Measurements from ENCODE around the gene KPNB1.

KPNB1 gene

DNA sequence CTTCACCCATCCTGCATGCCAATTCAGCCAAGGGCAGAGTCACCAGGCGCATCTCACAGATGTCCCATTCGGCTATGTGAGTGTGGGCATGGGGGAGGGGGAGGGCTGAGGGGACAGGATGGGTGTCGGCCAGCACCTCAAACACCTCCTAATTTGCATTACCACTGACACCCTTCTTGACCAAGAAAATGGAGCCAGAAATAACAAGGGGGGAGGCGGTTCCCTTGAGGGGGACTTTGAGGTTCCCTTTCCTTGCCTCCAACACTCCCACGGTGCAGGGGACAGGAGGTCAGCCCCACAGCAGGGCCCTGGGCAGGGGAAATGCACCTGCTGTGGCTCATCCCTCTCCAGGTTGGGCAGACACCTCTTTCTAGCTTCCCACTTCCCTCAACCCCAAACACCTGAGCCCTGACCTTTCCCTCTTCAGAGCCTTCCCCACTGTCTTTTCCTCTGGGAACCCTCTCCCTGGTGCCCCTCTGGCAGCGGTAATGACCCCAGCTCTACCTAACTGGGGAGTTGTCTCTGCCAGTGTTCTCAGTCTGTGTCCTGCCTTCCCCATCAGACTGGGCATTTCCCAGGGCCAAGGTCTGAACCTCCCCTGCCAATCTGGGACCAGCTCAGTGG is 65.2 kb downstream of the KPNB1 start:
- no peak for DNase-seq

DNA sequence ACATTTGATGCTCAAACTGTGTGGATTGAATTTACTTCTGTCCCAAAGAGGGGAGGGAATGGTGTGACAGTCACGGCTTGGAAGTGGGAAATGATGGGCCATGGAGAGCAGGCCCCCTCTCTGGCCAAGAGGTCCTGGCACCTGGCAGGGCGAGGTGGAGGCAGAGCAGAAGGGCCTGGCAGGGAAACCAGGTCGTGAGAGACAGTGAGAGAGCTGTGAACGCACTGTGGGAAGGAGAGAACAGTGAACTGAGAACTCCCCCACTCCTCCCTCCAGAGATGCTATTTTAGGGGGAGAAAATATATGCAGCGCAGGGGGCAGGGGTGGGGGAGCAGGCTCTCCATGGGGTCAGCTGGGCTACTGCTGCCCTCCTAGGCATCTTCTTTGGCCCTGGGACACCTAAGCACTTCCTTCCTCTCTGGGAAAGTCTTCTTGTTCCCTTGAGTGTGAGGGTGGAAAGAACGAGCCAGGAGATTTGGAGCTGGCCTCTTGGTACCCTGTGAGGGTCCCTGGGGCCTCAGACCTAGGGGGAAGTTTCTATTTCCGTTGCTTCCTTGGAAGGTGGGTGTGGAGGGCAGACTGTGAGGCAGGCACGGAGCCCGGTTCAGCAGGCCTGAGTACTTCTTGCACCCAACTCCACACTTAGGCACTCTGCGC is 66.1 kb downstream of the KPNB1 start:
- DNase-seq: no peak

DNA sequence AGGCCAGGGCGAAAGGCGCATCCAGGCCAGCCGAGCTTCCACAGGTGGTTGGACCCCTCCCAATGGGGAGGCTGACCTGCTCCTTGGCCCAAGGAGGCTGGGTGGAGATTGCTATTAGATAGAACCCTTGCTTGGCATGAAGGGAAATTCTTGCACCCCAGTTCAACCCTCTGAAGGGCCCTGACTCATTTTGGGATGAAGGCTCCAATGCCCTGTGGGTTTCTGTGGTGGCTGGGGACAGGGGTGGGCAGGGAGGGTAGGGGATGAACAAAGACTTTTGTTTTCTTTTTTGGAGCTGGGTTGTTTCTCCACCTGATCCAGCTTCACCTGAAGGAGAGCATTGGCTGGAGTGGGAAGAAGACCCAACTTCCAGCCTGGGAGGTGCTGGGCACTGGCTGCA is 66.7 kb downstream of the KPNB1 start:
- DNase-seq: no peak

DNA sequence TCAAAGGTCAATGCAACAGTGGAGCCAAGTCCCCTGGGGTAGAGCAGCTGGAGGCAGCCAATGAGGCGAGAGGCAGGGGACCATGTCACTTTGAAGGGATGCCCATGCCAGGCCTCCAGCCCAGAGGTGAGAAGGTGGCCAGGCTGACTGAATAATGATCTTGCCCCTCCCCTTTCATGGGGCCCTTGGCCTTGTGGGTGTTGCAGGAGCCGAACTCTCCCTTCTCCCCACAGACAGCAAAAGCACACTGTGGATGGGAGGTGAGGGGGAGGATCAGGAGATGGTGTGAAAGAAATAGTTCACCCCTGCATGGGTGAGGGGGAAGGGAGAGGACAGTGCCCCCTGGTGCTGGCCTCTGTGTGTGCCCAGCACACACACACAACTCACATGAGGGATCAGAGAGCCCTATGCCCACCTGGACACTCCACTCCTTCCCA is 67.6 kb downstream of the KPNB1 start:
- no peak for DNase-seq

DNA sequence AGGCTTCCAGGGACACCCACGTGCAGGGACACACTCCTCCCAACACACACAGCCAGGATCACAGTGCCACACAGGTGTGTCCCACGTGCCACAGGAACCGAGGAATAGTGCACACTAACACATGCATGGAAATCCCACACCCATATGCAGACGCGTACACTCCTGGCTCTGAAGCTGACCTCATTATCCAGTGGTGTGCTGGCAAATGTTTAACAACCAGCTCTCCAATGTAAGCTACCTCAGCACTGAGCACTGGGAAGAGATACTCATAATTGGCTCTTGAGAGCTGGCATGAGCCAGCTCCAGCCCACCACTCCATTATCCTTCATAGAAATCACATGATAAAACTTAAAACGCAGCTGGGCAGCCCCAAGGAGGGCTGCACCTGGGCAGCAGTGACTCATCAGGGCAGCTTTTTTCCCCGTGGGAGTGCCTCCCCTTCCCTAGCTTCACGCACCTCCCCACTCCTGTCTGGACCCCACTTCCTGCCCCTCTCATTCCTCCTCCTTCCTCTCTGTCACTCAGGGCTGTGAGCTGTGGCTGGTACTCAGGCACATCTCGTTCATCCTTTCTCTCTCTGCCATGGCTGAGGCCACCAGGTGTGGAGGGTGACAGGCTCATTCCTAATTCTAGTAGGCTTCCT is 68.4 kb downstream of the KPNB1 start:
- no peak for DNase-seq

DNA sequence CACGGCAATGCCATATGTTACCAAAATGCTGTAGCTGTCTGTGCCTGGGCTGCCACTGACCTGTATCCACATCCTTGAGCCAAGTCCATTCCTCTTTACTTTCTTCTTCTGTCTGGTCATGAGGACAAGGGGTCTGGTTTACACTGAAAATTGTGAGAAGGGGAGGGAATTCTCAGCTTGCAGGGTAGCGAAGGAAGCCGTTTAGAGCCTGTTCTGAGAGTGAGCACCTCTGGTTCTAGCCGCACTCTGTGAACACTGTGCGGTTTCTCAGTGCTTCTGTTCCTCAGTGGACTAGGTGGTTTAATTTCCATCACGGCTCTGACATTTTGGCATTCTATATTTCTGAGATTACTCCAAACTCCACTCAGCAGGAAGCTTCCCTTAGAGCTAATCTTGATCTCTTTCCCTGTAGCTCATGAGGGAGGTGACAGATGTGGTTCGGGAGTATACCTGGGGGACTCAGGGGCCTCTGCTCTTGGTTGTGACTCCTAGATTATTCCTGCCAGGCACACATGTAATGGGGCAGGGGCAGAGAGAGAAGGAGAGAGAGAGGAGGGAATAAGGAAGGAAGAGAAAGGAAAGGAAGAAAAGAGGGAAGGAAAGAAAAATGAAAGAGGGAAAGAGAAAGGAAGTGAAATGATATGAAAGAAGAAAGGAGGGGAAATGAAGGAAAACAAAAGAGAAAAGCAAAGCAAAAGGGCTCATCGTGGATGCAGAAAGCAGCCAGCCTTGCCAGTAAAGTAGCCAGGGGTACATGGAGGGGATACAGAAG is 69.1 kb downstream of the KPNB1 start:
- DNase-seq: no peak

DNA sequence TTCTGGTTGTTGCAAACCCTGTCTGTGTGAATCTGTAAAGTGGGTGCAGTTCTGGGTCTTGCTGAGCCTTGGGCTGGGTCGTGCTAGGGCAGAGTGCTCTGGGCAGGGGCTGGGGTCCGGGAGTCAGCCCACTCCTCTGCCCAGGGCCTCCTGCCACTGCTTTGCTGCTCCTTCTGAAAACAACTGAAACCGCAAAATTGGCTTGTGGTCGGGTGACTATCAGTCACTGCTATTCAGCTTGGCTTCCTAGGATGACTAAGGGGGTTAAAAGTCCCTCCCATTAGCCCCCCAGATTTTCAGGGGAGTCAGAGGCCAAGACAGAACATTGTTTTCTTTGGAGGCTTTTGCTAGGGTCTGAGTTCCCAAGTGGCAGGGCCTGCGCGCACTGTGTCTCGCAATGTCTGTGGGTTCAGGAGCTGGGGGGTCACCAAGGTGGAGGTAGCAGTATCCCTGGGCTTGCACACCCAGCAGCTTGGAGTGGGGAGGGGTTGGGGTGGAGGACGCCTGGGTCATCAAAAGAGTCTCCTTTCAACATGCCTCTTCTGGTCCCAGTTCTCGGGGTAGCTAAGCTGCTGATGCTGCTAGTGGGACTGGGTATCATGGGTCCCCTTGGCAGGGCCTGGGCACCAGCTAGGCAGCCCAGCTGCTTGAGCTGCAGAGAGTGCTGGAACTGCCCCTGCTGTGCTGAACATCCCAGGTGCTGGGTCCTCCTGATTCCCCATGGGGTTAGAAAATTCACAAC is 69.9 kb downstream of the KPNB1 start:
- DNase-seq: no peak

DNA sequence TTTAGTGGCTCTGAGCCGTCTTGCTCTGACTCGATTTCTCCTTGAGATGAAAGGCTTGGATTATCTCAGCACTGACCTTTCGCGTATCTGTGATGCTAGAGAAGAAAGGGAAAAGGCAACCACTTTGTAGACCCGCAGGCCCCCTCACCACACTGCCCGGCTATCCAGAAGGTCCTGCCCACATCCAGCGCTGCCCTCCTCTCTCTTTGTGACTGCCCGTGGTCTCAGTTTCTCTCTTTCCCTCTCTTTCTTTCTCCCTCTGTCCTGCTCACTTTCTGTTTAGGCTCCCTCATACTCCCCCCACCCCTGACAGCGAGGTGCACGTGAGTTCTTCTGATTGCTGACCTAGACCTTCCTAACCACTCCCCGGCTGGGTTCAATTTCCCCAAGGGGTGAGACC is 70.5 kb downstream of the KPNB1 start:
- DNase-seq: no peak

GRCh38 chr17:47720754-47721533 is 71.2 kb downstream of the KPNB1 start:
- no peak for DNase-seq

DNA sequence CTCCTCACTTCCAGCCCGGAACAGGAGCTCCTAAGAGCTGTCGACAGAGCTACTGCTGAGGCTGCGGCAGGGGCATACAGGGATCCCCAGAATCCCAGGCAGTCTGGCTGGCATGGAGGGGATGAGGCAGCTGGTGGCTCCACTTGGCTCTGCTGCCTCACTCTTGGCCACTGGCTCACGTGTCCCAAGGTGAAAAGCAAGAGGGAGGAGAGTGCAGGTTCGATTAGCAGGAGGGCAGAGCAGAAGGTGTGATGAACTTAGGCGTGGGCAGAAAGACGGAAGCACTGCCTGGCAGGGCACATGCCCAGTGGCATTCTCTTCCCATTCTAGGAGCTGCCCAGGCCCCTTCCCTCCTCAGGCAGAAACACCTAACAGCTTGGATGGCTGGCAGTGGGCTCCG is 72.0 kb downstream of the KPNB1 start:
- no peak for DNase-seq

GRCh38 chr17:47724705-47725104 is 75.0 kb downstream of the KPNB1 start:
- no peak for DNase-seq

GRCh38 chr17:47725446-47726111 is 75.9 kb downstream of the KPNB1 start:
- DNase-seq: no peak

- no peak for DNase-seq
These were observed 77.3 kb downstream of the KPNB1 start for GRCh38 chr17:47726796-47727703.

DNA sequence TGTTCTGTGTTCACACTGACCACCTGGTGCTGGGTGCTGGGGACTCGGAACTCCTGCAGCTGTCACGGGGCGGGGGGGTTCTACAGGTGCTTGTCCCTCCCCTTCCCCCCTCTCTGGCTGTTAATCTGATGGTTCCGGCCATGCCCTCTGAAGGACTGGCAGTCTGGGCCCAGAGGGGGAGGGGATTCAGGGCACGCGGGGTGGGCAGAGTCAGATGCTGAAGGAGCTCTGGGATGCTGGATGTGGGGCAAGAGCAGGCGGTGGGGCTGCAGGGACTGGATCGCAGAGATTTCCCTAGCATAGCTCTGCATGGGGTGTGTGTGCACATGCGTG is 78.0 kb downstream of the KPNB1 start:
- DNase-seq: no peak

GRCh38 chr17:47728214-47728877 is 78.6 kb downstream of the KPNB1 start:
- no peak for DNase-seq

DNA sequence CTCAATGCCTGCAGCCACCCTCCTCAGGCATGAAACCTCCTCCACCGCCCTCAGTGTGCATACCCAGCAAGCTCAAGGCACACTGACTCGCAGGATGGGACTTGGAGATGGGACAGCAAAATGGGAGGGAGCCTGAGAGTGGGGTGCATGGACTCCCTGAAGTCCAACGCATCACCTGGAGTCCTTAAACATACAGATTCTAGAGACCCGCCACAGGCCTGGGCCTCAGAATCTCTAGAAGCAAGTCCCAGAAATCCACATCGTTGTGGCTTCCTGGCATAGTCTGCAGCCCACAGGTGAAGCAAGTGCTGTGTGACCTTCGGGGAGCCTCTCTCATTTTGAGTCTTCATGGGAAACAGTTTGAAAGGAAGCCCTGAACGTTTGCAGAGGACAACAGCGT is 79.8 kb downstream of the KPNB1 start:
- DNase-seq: no peak

DNA sequence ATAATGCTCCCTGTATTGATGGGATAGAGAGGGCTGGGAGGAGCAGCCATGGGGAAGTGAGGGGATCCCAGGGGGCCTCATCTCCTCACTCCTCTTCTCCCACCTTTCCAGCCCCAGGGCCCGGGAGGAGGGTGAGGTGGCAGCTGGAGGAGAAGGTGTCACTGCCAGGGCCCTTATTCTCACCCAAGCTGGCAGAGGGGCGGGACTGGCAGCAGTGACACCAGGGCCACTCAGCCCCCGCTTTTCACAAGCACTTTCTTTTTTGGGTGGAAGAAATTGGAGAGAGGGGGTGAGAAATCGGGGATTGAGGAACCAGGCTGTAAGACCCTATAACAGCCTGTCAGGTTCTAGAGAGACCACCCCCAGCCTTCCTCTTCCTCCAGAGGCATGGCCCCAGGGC is 81.0 kb downstream of the KPNB1 start:
- no peak for DNase-seq

DNA sequence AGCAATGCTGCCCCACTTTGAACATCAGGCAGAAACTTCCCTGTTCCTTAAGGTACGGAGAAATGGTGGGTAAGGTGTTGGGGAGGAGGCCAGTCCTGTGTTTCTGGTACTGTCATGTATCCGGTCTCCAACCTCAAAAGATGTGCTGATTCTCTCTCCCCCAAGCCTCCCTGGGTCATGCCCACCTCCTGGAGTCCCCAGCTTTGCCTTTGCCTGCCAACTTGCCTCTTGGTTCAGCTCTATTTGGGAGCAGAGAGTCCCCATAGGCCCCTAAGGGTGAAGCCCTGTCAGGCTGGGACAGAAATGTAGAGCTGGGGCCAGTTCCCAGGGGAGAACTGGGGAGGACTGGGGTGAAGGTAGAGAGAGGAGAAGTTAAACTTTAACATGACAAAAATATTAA is 81.7 kb downstream of the KPNB1 start:
- no peak for DNase-seq

GRCh38 chr17:47732399-47733046 is 82.8 kb downstream of the KPNB1 start:
- no peak for DNase-seq
